Stimulated activated CD4-positive, alpha-beta T cell treated with anti-CD3 and anti-CD28 coated beads, Interleukin-15, amount 100 ng/mL, for 1 hour (primary cell): ENCODE results near the gene GMFB.

Experiments
- DNase-seq, 2 donors: peaks; one replicate each; pipeline ENCODE4 v3.0.0-alpha.2; 2020; ENCODE audit warnings: low read depth in 1 of 2, low spot score in 1 of 2

Gene GMFB

DNA sequence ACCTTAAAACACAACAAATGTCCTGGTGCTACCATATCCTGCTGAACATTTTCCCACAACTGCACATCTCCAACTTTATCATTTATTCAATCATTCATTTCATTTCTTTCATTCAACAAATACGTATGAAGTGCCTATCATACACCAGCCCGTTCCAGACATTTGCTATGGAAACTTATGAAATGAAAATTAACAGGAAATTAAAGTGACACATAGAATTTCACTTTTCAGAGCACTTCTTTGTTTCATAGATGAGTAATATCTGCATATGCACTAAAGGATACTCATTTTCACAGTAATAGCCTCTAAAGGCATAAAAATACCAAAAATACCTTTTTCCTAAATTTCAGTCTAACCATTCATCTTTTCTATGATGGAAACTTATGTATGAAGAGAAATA is 60.3 kb downstream of the GMFB start:
- no peak for DNase-seq

GRCh38 chr14:54427871-54428270 is 60.9 kb downstream of the GMFB start:
- DNase-seq = no peak

DNA sequence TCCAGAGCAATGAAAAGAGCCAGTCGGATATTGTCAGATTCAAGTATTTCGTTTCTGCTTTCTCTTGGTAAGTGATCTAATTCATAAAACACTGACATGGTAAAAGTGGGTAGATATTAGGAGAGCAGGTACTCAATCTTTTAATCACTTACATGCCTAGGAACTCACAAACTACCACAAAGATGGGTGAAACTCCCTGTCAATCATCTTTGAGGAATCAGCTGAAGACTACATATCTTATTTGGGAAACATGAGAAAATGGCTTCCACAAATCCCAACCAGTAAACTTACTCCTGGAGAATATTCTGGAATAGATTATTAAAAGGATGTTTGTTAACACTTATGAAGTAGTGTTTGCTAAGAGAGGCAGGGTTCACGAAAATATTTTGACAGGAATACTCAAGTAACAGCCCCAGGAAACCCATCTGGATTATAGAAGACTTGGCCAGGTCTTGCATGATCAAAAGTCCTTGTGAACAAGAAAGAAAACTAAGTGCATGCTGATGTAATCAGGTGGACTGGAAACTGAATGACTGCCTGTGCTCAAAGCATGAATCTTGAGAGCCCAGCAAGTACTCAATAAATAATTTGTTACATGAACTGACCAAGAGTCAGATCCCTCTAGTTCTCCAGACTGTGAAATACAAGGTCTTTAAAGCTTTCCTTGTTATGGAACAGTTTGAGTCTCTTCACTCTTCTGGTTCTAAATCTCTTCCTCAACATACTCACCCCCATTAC is 63.1 kb downstream of the GMFB start:
- DNase-seq = no peak

DNA sequence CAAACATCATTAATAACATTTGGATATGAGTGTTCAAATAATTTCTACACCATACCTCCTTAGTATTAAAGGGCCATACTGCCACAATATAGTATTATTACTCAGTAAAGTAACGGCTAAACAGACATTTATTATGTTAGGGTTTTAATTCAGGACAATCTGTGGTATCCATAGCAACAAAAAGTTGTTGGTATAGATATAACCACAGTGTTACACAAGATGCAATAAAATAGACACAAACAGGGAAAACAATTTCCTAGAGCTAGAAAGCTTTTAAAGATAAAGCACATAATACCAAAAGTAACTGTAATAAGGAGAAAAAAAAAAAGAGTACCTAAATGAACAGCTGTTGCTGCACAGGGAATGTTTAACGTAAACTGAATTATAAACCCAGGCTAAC is 63.7 kb downstream of the GMFB start:
- no peak for DNase-seq
